HEK293 (cell line): Measurements from ENCODE around the gene NEAT1.

Experiments
- GLIS2 ChIP-seq: fragments of 450-650 bp; formaldehyde crosslinking; IDR thresholded peaks from 2 replicates; pipeline ENCODE4 v1.5.1; 2016; ENCODE audit warnings: missing biosample characterization, missing genetic modification characterization
- KLF9 ChIP-seq: fragments of 450-650 bp; formaldehyde crosslinking; IDR thresholded peaks from 2 replicates; pipeline ENCODE4 v1.5.1; 2016; ENCODE audit warnings: missing biosample characterization, missing genetic modification characterization, low read depth
- PRDM1 ChIP-seq: fragments of 450-650 bp; formaldehyde crosslinking; IDR thresholded peaks from 2 replicates; pipeline ENCODE4; 2016; ENCODE audit warnings: missing biosample characterization, missing genetic modification characterization
- REPIN1 ChIP-seq: fragments of 450-650 bp; formaldehyde crosslinking; IDR thresholded peaks from 2 replicates; pipeline ENCODE4 v1.5.1; 2017; ENCODE audit warnings: missing biosample characterization, missing genetic modification characterization, low read depth
- TRIM28 ChIP-seq: IDR thresholded peaks from 2 replicates; pipeline ENCODE4 v1.6.1; 2011; ENCODE audit warnings: low read length, control low read depth, borderline replicate concordance
- ZBTB20 ChIP-seq: fragments of 450-650 bp; formaldehyde crosslinking; IDR thresholded peaks from 2 replicates; pipeline ENCODE4 v1.5.1; 2016; ENCODE audit warnings: missing biosample characterization, missing genetic modification characterization
- ZBTB8A ChIP-seq: fragments of 450-650 bp; formaldehyde crosslinking; IDR thresholded peaks from 2 replicates; pipeline ENCODE4 v1.5.1; 2016; ENCODE audit warnings: missing biosample characterization, missing genetic modification characterization
- ZFHX2 ChIP-seq: fragments of 450-650 bp; formaldehyde crosslinking; conservative IDR thresholded peaks from 2 replicates; pipeline ENCODE4 v1.5.1; 2016; ENCODE audit warnings: missing biosample characterization, missing genetic modification characterization
- ZNF174 ChIP-seq: fragments of 450-650 bp; formaldehyde crosslinking; IDR thresholded peaks from 2 replicates; pipeline ENCODE4 v1.5.0; 2017; ENCODE audit warnings: missing biosample characterization, mild to moderate bottlenecking, missing genetic modification characterization
- ZNF335 ChIP-seq: fragments of 450-650 bp; formaldehyde crosslinking; conservative IDR thresholded peaks from 2 replicates; pipeline ENCODE4 v1.5.1; 2016; ENCODE audit warnings: missing biosample characterization, missing genetic modification characterization
- ZNF423 ChIP-seq: fragments of 450-650 bp; formaldehyde crosslinking; IDR thresholded peaks from 2 replicates; pipeline ENCODE4 v1.5.1; 2016; ENCODE audit warnings: missing biosample characterization, missing genetic modification characterization
- ZNF544 ChIP-seq: fragments of 450-650 bp; formaldehyde crosslinking; IDR thresholded peaks from 2 replicates; pipeline ENCODE4 v1.5.0; 2017; ENCODE audit warnings: missing biosample characterization, missing genetic modification characterization
- ZNF558 ChIP-seq: fragments of 450-650 bp; formaldehyde crosslinking; IDR thresholded peaks from 2 replicates; pipeline ENCODE4 v1.5.1; 2016; ENCODE audit warnings: missing biosample characterization, missing genetic modification characterization
- ZNF76 ChIP-seq: fragments of 450-650 bp; formaldehyde crosslinking; IDR thresholded peaks from 2 replicates; pipeline ENCODE4; 2016; ENCODE audit warnings: low read depth, missing biosample characterization, missing genetic modification characterization, borderline replicate concordance
- ZNF768 ChIP-seq: fragments of 450-650 bp; formaldehyde crosslinking; IDR thresholded peaks from 2 replicates; pipeline ENCODE4 v1.5.1; 2018; ENCODE audit warnings: missing biosample characterization, mild to moderate bottlenecking, missing genetic modification characterization
- ZNF843 ChIP-seq: fragments of 450-650 bp; formaldehyde crosslinking; IDR thresholded peaks from 2 replicates; pipeline ENCODE4 v1.5.1; 2016; ENCODE audit warnings: missing biosample characterization, missing genetic modification characterization
- TF ChIP-seq, protein P1 (sequence below): fragments of 450-650 bp; formaldehyde crosslinking; optimal IDR thresholded peaks from 2 replicates; pipeline ENCODE3; 2016; ENCODE audit warnings: missing biosample characterization, mild to moderate bottlenecking, missing genetic modification characterization
- TF ChIP-seq, protein P2 (sequence below): fragments of 450-650 bp; formaldehyde crosslinking; IDR thresholded peaks from 2 replicates; pipeline ENCODE4 v1.5.1; 2016; ENCODE audit warnings: missing biosample characterization, missing genetic modification characterization
- TF ChIP-seq, protein P3 (sequence below): fragments of 450-650 bp; formaldehyde crosslinking; IDR thresholded peaks from 2 replicates; pipeline ENCODE4 v1.5.1; 2016; ENCODE audit warnings: missing biosample characterization, missing genetic modification characterization
- TF ChIP-seq, protein P4 (sequence below): fragments of 450-650 bp; formaldehyde crosslinking; IDR thresholded peaks from 2 replicates; pipeline ENCODE4 v1.5.1; 2016; ENCODE audit warnings: missing biosample characterization, missing genetic modification characterization, borderline replicate concordance
- TF ChIP-seq, protein P5 (sequence below): fragments of 450-650 bp; formaldehyde crosslinking; IDR thresholded peaks from 2 replicates; pipeline ENCODE4 v1.5.1; 2016; ENCODE audit warnings: missing biosample characterization, missing genetic modification characterization

NEAT1 gene

DNA sequence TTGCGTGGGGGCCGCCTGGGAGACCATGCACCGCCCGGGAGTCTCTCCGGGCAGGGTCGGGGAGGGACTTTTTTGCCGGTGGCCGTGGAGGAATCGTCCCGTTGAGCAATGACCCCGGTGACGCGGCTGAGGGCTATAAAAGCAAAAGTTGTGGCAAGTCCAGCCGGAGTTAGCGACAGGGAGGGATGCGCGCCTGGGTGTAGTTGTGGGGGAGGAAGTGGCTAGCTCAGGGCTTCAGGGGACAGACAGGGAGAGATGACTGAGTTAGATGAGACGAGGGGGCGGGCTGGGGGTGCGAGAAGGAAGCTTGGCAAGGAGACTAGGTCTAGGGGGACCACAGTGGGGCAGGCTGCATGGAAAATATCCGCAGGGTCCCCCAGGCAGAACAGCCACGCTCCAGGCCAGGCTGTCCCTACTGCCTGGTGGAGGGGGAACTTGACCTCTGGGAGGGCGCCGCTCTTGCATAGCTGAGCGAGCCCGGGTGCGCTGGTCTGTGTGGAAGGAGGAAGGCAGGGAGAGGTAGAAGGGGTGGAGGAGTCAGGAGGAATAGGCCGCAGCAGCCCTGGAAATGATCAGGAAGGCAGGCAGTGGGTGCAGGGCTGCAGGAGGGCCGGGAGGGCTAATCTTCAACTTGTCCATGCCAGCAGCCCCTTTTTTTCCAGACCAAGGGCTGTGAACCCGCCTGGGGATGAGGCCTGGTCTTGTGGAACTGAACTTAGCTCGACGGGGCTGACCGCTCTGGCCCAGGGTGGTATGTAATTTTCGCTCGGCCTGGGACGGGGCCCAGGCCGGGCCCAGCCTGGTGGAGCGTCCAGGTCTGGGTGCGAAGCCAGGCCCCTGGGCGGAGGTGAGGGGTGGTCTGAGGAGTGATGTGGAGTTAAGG is at the start of gene NEAT1 (continued):
- TF ChIP-seq, protein P1, sequence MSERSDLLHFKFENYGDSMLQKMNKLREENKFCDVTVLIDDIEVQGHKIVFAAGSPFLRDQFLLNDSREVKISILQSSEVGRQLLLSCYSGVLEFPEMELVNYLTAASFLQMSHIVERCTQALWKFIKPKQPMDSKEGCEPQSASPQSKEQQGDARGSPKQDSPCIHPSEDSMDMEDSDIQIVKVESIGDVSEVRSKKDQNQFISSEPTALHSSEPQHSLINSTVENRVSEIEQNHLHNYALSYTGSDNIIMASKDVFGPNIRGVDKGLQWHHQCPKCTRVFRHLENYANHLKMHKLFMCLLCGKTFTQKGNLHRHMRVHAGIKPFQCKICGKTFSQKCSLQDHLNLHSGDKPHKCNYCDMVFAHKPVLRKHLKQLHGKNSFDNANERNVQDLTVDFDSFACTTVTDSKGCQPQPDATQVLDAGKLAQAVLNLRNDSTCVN (tag by site-specific recombination) = peak; percentile 76
- TF ChIP-seq ZBTB8A (tag by site-specific recombination) = no peak
- no peak for TF ChIP-seq PRDM1
- TF ChIP-seq ZNF558 (tag by site-specific recombination) = peak; percentile 44; the same call in 1 of the 2 replicates
- TF ChIP-seq, protein P2, sequence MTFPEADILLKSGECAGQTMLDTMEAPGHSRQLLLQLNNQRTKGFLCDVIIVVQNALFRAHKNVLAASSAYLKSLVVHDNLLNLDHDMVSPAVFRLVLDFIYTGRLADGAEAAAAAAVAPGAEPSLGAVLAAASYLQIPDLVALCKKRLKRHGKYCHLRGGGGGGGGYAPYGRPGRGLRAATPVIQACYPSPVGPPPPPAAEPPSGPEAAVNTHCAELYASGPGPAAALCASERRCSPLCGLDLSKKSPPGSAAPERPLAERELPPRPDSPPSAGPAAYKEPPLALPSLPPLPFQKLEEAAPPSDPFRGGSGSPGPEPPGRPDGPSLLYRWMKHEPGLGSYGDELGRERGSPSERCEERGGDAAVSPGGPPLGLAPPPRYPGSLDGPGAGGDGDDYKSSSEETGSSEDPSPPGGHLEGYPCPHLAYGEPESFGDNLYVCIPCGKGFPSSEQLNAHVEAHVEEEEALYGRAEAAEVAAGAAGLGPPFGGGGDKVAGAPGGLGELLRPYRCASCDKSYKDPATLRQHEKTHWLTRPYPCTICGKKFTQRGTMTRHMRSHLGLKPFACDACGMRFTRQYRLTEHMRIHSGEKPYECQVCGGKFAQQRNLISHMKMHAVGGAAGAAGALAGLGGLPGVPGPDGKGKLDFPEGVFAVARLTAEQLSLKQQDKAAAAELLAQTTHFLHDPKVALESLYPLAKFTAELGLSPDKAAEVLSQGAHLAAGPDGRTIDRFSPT (tag by site-specific recombination) = no peak
- TF ChIP-seq ZNF174 (tag by site-specific recombination) = no peak
- TF ChIP-seq, protein P3, sequence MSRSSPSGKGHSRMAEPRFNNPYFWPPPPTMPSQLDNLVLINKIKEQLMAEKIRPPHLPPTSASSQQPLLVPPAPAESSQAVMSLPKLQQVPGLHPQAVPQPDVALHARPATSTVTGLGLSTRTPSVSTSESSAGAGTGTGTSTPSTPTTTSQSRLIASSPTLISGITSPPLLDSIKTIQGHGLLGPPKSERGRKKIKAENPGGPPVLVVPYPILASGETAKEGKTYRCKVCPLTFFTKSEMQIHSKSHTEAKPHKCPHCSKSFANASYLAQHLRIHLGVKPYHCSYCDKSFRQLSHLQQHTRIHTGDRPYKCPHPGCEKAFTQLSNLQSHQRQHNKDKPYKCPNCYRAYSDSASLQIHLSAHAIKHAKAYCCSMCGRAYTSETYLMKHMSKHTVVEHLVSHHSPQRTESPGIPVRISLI = no peak
- 0 out of 2 replicates have a peak, but pooled peaks have one; percentile 31 for TF ChIP-seq TRIM28
- no peak for TF ChIP-seq ZNF423 (tag by site-specific recombination)
- TF ChIP-seq, protein P4, sequence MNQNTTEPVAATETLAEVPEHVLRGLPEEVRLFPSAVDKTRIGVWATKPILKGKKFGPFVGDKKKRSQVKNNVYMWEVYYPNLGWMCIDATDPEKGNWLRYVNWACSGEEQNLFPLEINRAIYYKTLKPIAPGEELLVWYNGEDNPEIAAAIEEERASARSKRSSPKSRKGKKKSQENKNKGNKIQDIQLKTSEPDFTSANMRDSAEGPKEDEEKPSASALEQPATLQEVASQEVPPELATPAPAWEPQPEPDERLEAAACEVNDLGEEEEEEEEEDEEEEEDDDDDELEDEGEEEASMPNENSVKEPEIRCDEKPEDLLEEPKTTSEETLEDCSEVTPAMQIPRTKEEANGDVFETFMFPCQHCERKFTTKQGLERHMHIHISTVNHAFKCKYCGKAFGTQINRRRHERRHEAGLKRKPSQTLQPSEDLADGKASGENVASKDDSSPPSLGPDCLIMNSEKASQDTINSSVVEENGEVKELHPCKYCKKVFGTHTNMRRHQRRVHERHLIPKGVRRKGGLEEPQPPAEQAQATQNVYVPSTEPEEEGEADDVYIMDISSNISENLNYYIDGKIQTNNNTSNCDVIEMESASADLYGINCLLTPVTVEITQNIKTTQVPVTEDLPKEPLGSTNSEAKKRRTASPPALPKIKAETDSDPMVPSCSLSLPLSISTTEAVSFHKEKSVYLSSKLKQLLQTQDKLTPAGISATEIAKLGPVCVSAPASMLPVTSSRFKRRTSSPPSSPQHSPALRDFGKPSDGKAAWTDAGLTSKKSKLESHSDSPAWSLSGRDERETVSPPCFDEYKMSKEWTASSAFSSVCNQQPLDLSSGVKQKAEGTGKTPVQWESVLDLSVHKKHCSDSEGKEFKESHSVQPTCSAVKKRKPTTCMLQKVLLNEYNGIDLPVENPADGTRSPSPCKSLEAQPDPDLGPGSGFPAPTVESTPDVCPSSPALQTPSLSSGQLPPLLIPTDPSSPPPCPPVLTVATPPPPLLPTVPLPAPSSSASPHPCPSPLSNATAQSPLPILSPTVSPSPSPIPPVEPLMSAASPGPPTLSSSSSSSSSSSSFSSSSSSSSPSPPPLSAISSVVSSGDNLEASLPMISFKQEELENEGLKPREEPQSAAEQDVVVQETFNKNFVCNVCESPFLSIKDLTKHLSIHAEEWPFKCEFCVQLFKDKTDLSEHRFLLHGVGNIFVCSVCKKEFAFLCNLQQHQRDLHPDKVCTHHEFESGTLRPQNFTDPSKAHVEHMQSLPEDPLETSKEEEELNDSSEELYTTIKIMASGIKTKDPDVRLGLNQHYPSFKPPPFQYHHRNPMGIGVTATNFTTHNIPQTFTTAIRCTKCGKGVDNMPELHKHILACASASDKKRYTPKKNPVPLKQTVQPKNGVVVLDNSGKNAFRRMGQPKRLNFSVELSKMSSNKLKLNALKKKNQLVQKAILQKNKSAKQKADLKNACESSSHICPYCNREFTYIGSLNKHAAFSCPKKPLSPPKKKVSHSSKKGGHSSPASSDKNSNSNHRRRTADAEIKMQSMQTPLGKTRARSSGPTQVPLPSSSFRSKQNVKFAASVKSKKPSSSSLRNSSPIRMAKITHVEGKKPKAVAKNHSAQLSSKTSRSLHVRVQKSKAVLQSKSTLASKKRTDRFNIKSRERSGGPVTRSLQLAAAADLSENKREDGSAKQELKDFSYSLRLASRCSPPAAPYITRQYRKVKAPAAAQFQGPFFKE = no peak
- peak; percentile 31; the same call in 1 of the 2 replicates for TF ChIP-seq ZBTB20 (tag by site-specific recombination)
- peak; percentile 59 for TF ChIP-seq ZNF76 (tag by site-specific recombination)
- peak; percentile 9 for TF ChIP-seq KLF9
- TF ChIP-seq GLIS2 (tag by site-specific recombination) = peak; percentile 97
- TF ChIP-seq ZNF768 (tag by site-specific recombination) = 0 out of 2 replicates have a peak, but pooled peaks have one; percentile 14
- TF ChIP-seq ZNF843 (tag by site-specific recombination) = peak; percentile 41; the same call in 1 of the 2 replicates
- TF ChIP-seq REPIN1 (tag by site-specific recombination) = 0 out of 2 replicates have a peak, but pooled peaks have one; percentile 34
- TF ChIP-seq, protein P5, sequence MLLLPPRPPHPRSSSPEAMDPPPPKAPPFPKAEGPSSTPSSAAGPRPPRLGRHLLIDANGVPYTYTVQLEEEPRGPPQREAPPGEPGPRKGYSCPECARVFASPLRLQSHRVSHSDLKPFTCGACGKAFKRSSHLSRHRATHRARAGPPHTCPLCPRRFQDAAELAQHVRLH (tag by site-specific recombination) = peak; percentile 21; the same call in 1 of the 2 replicates
- peak; percentile 78 for TF ChIP-seq ZNF335 (tag by site-specific recombination)
- peak; percentile 67 for TF ChIP-seq ZFHX2 (tag by site-specific recombination)
- no peak for TF ChIP-seq ZNF544
